ENCODE measurements around the gene AMBRA1.

GRCh38 chr11:46408407-46408986 is 185.3 kb downstream of the AMBRA1 start:
- no peak for TF ChIP-seq CTCF (conservative IDR thresholded peaks at IDR 0.05; ENCODE audit: low read length)
- TF ChIP-seq EZH2phosphoT487 (IDR thresholded peaks at IDR 0.05; ENCODE audit: borderline replicate concordance, low read depth, low read length) = no peak
